ENCODE results near the gene CYP4F12. TPM values are rescaled to one million over a fixed set of nuclear protein-coding genes. Genes with fewer than 3 reads are reported as not detected.

CYP4F12 gene
- total and polyA plus RNA-seq, 11 donors = 1.1 to 8.9 (median 3.1) TPM

DNA sequence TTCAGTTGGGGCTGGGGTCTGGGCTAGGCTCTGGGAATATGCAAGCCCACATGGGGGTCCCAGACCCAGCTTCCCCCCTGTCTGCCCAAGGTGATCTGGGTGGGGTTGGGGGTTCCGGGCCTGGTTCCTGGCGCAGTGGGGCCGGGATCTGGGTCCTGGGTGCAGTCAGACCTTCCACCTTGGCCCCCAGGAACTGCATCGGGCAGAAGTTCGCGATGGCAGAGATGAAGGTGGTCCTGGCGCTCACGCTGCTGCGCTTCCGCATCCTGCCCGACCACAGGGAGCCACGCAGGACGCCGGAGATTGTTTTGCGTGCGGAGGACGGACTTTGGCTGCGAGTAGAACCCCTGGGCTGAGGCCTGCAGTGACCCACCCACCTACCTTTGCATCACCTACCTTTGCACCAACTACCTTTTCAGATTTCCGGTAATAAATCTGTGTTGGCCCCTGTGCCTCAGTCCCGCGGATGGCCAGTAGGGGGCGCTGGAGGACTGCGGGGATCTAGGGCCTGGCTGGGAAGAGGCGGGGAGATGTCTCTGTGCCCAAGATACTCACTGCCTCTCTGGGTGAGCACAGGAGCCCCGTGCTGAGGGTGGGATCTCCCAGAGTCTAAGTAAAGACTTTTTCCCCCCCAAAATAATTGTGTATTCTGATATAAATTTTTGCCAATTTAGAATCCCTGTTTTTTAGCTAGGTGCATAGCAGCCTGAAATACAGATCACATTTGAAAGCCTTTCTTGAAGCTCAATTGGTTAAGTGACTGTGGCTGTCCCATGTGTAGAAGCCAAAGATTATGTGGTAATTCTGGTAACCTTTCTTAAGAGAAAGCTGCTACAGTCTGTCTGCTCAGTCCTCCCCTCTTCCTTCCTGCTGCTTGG is 43.6 kb upstream of the CYP4F12 start:
- Histone ChIP-seq H3K27me3 (peaks cover 0 to 45% (median 6%) of the 10 kb centered on the region in 9 donors), H3K9me3 (peaks cover 0 to 1% (median 0%) of the 10 kb centered on the region in 12 donors), H3K36me3 (no peaks in the 10 kb centered on the region), H3K4me3 (no peak overlapping the region), H3K27ac (no peak overlapping the region), H3K4me1 (peaks cover 0 to 10% (median 0%) of the 10 kb centered on the region in 12 donors)
- intact Hi-C loops (cut with DNase I) = loop anchor here (1.0 to 5.0 kb wide), 12 partner anchors 131 to 554 kb away; no protein-coding TSS in a partner anchor
- WGBS, 4 donors = 0 to 13% (median 5%) methylated on average over 7 to 25 of the region's 25 CpGs
- no peak for TF ChIP-seq POLR2A (IDR thresholded peaks at IDR 0.05)
- TF ChIP-seq, protein P1, sequence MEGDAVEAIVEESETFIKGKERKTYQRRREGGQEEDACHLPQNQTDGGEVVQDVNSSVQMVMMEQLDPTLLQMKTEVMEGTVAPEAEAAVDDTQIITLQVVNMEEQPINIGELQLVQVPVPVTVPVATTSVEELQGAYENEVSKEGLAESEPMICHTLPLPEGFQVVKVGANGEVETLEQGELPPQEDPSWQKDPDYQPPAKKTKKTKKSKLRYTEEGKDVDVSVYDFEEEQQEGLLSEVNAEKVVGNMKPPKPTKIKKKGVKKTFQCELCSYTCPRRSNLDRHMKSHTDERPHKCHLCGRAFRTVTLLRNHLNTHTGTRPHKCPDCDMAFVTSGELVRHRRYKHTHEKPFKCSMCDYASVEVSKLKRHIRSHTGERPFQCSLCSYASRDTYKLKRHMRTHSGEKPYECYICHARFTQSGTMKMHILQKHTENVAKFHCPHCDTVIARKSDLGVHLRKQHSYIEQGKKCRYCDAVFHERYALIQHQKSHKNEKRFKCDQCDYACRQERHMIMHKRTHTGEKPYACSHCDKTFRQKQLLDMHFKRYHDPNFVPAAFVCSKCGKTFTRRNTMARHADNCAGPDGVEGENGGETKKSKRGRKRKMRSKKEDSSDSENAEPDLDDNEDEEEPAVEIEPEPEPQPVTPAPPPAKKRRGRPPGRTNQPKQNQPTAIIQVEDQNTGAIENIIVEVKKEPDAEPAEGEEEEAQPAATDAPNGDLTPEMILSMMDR (IDR thresholded peaks at IDR 0.05) = peak; percentile 87 to 97 (median 96)
- DNase-seq = peak; percentile 71 to 89 (median 77)
- ATAC-seq = peak; percentile 78 to 90 (median 90)

DNA sequence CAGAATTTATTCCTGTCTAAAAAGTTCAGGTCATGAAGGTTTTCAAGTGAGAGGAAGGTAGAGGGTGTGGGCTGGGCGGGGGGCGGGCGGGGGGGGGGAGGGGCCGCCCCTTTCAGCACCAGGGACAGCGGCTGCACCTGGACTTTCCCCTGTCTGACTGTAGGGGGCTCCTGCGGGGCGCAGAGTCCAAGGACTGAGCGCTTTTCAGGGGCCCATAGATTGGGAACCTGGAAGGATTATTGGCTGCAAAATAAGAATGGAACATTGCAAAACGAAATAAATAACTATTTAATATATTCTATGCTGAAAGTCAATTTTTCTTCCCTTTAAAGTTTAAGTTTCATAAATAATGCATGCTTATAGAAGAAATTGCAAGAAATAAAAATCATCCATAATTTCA is 41.1 kb upstream of the CYP4F12 start:
- no peak for DNase-seq
- WGBS, 4 donors = 0 to 6% (median 5%) methylated on average over 7 to 9 of the region's 9 CpGs
- no peak for TF ChIP-seq POLR2A (IDR thresholded peaks at IDR 0.05)
- TF ChIP-seq, protein P1 (IDR thresholded peaks at IDR 0.05) = peak in 10 of 12 donors; percentile 30 to 50 (median 41)
- no peak overlapping the region for H3K27ac ChIP-seq
- no peak for ATAC-seq
- H3K27me3 ChIP-seq = peaks cover 0 to 52% (median 6%) of the 10 kb centered on the region in 9 donors
- H3K36me3 ChIP-seq = no peaks in the 10 kb centered on the region
- peaks cover 0 to 10% (median 0%) of the 10 kb centered on the region in 12 donors for H3K4me1 ChIP-seq
- H3K9me3 ChIP-seq = peaks cover 0 to 7% (median 0%) of the 10 kb centered on the region in 12 donors
- intact Hi-C loops (cut with DNase I) = loop anchor here in 7 of 10 donors (1.0 to 10.0 kb wide), 7 partner anchors 173 to 550 kb away; partner anchors contain the start of gene OR10H1 (in 1 of the 7)
- H3K4me3 ChIP-seq = no peak overlapping the region

DNA sequence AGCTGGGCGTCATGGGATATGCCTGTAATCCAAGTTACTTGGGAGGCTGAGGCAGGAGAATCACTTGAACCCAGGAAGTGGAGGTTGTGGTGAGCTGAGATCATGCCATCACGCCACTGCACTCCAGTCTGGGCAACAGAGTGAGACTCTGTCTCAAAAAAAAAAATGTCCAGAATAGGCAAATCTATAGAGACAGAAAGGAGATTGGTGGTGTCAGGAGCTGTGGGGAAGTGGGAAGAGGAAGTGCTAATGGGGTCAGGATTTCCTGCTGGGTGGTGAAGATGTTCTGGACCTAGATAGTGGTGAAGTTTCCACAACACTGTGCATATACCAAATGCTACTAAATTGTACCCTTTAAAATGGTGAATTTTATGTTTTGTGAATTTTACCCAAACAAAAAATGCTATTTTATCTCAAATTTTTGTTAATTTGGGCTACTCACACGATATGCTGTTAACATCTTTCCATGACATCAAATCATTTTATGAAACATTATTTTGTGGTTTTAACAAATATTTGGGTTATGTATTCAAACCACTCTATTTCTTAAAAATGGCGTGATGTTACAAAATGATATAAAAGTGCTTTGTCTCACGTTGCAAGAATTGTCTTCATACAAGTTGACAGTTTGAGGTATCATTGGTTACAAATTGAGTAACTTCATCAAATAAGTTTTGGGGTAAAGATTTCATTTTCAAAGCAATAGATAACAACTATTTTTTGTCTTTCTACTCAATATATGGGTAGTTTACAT is 39.6 kb upstream of the CYP4F12 start:
- DNase-seq (no peak), ATAC-seq (peak in 2 of 4 donors; percentile 42 to 63)
- H3K36me3 ChIP-seq = no peaks in the 10 kb centered on the region
- peaks cover 0 to 10% (median 0%) of the 10 kb centered on the region in 12 donors for H3K4me1 ChIP-seq
- H3K27me3 ChIP-seq = peaks cover 0 to 44% (median 4%) of the 10 kb centered on the region in 9 donors
- whole genome bisulfite sequencing, 4 donors = 41 to 51% (median 49%) methylated on average over 5 of the region's 5 CpGs
- no peak overlapping the region for H3K27ac ChIP-seq
- no peak overlapping the region for H3K4me3 ChIP-seq
- intact Hi-C loops (cut with DNase I) = loop anchor here in 6 of 10 donors (5.0 to 10.0 kb wide), 5 partner anchors 172 to 549 kb away; partner anchors contain the start of gene OR10H1 (in 1 of the 6)
- no peak for TF ChIP-seq POLR2A (IDR thresholded peaks at IDR 0.05)
- TF ChIP-seq, protein P1 (IDR thresholded peaks at IDR 0.05) = no peak
- peaks cover 0 to 7% (median 0%) of the 10 kb centered on the region in 12 donors for H3K9me3 ChIP-seq
